HG03558 (cell line): ENCODE measurements around the gene COPZ2.
"Not testable (repeated sequence)": the region's sequence is repeated elsewhere in the genome, so short reads cannot be mapped to it uniquely, and the experiment has no call there.

Source experiments
- ATAC-seq: cut with Tn5 transposase; IDR thresholded peaks from one replicate; pipeline ENCODE4 v1.9.1; 2021; ENCODE audit warnings: moderate number of reproducible peaks; ENCODE audit not compliant: unreplicated experiment; ENCODE audit errors: extremely low read depth

Gene COPZ2

GRCh38 chr17:48037036-48037837 lies at the start of gene COPZ2:
Gene COPZ2 (minus strand): TSS chr17:48037797. CDS start chr17:48037777, 20 bp downstream.
- no peak for ATAC-seq

- ATAC-seq = no peak
Observed at GRCh38 chr17:48084932-48085331, 47.3 kb upstream of the COPZ2 start.

GRCh38 chr17:48081858-48082257 lies 44.3 kb upstream of the COPZ2 start:
- ATAC-seq = no peak

GRCh38 chr17:48077152-48077551 lies 39.6 kb upstream of the COPZ2 start:
- ATAC-seq = not testable (repeated sequence)

GRCh38 chr17:48074322-48075081 lies 36.9 kb upstream of the COPZ2 start:
- ATAC-seq = no peak

GRCh38 chr17:48073566-48074094 lies 36.0 kb upstream of the COPZ2 start:
- ATAC-seq = not testable (repeated sequence)

- ATAC-seq = not testable (repeated sequence)
Observed at GRCh38 chr17:48072811-48073210, 35.2 kb upstream of the COPZ2 start.

- no peak for ATAC-seq
Observed at GRCh38 chr17:48071654-48072053, 34.1 kb upstream of the COPZ2 start.

- no peak for ATAC-seq
Observed at GRCh38 chr17:48070195-48070594, 32.6 kb upstream of the COPZ2 start.

GRCh38 chr17:48068491-48068961 lies 30.9 kb upstream of the COPZ2 start:
- no peak for ATAC-seq

GRCh38 chr17:48067808-48068207 lies 30.2 kb upstream of the COPZ2 start:
- ATAC-seq = not testable (repeated sequence)

GRCh38 chr17:48067245-48067644 lies 29.6 kb upstream of the COPZ2 start:
- no peak for ATAC-seq

GRCh38 chr17:48066656-48067055 lies 29.1 kb upstream of the COPZ2 start:
- ATAC-seq = no peak

- no peak for ATAC-seq
Observed at GRCh38 chr17:48066192-48066591, 28.6 kb upstream of the COPZ2 start.

GRCh38 chr17:48064638-48065037 lies 27.0 kb upstream of the COPZ2 start:
- no peak for ATAC-seq

GRCh38 chr17:48062273-48062672 lies 24.7 kb upstream of the COPZ2 start:
- no peak for ATAC-seq

GRCh38 chr17:48060249-48060648 lies 22.7 kb upstream of the COPZ2 start:
- ATAC-seq = no peak

GRCh38 chr17:48059125-48059668 lies 21.6 kb upstream of the COPZ2 start:
- no peak for ATAC-seq

GRCh38 chr17:48058393-48059124 lies 21.0 kb upstream of the COPZ2 start:
- no peak for ATAC-seq

GRCh38 chr17:48057626-48058025 lies 20.0 kb upstream of the COPZ2 start:
- no peak for ATAC-seq
